GM12878 (cell line): ENCODE measurements around the gene PAPLN. TPM values are rescaled to one million over a fixed set of nuclear protein-coding genes. Genes with fewer than 3 reads are reported as not detected.

Experiments
- ATAC-seq: fragments of 200-7000 bp; cut with Tn5 transposase; 3 replicates; pipeline ENCODE4 v1.9.1; 2020; ENCODE audit warnings: mild to moderate bottlenecking, moderate library complexity
- BruUV-seq: library from RNA; stranded (reverse); fragments of 400-500 nt; replicated peaks from 2 replicates; lab custom pipeline; 2021; lab: Mats Ljungman, UMichigan
- CTCF ChIA-PET: fragments of 300-600 bp; sonication (Branson Sonifier 250); formaldehyde crosslinking; extraction: SDS; loops from one replicate; lab custom pipeline; 2021; ENCODE audit warnings: inconsistent platforms; lab: Yijun Ruan, JAX
- POLR2A ChIA-PET: fragments of 350-600 bp; formaldehyde crosslinking; extraction: SDS; loops from one replicate; lab custom pipeline; 2021; ENCODE audit warnings: inconsistent platforms; lab: Charles Lee
- RAD21 ChIA-PET: fragments of 300-600 bp; sonication (Branson Sonifier 250); formaldehyde crosslinking; loops from one replicate; lab custom pipeline; 2023; ENCODE audit warnings: antibody characterized with exemption; ENCODE audit not compliant: unreplicated experiment; lab: Charles Lee
- SMC1A ChIA-PET: fragments of 300-600 bp; sonication (Branson Sonifier 250); formaldehyde crosslinking; loops from one replicate; lab custom pipeline; 2023; ENCODE audit not compliant: unreplicated experiment, uncharacterized antibody; lab: Charles Lee
- DNase-seq: peaks from one replicate; pipeline ENCODE4 v3.0.0-alpha.2; 2011; ENCODE audit warnings: low read depth, low spot score
- FAIRE-seq: peaks from 3 replicates; lab custom pipeline; 2011; peaks lifted over from hg19 to GRCh38; lab: Jason Lieb, UNC
- H2AFZ ChIP-seq: 2 replicates; pipeline ENCODE4 v1.6.0; 2011; ENCODE audit warnings: low read depth, low read length, control low read depth; ENCODE audit not compliant: control insufficient read depth
- H3K27ac ChIP-seq: 2 replicates; pipeline ENCODE4 v1.5.1; 2011; ENCODE audit warnings: control low read depth; ENCODE audit not compliant: control insufficient read depth, insufficient read depth
- H3K27me3 ChIP-seq, 2 experiments: replicated peaks in 1 of 2; 2 replicates each; pipeline versions ENCODE4 v1.6.0 to v1.6.1; 2011; ENCODE audit warnings: low read length in 1 of 2; ENCODE audit not compliant: control insufficient read depth in 2 of 2, insufficient read depth in 2 of 2
- H3K36me3 ChIP-seq, 2 experiments: 2 replicates each; pipeline ENCODE4 v1.5.1; 2011; ENCODE audit warnings: low read length in 1 of 2; ENCODE audit not compliant: control insufficient read depth in 2 of 2, insufficient read depth in 2 of 2
- H3K4me1 ChIP-seq: 2 replicates; pipeline ENCODE4 v1.6.1; 2011; ENCODE audit warnings: mild to moderate bottlenecking, low read length, moderate library complexity, mixed read lengths; ENCODE audit not compliant: control insufficient read depth, insufficient read depth
- H3K4me2 ChIP-seq: 2 replicates; pipeline ENCODE4 v1.6.0; 2011; ENCODE audit warnings: control low read depth; ENCODE audit not compliant: control insufficient read depth, insufficient read depth
- H3K4me3 ChIP-seq: fragments of 200-600 bp; sonication (generic); 2 replicates; pipeline ENCODE4 v1.5.1; 2016
- H3K79me2 ChIP-seq: 2 replicates; pipeline ENCODE4 v1.6.0; 2011; ENCODE audit warnings: low read length; ENCODE audit not compliant: control insufficient read depth, insufficient read depth
- H3K9ac ChIP-seq: 2 replicates; pipeline ENCODE4 v1.8.0; 2011; ENCODE audit warnings: low read length, control low read depth, mixed read lengths; ENCODE audit not compliant: control insufficient read depth, insufficient read depth
- H3K9me3 ChIP-seq: replicated peaks from 3 replicates; pipeline ENCODE4 v1.5.1; 2011; ENCODE audit warnings: mild to moderate bottlenecking, low read length; ENCODE audit not compliant: control insufficient read depth, insufficient read depth
- H4K20me1 ChIP-seq: 2 replicates; pipeline ENCODE4 v1.6.0; 2011; ENCODE audit not compliant: control insufficient read depth, insufficient read depth
- SIN3A ChIP-seq: IDR thresholded peaks from 2 replicates; pipeline ENCODE4 v1.6.1; 2012; ENCODE audit warnings: low read depth, low read length, improper control_type of control experiment
- WGBS: methylation state at CpG from one replicate; pipeline ENCODE4 v1.1.6; 2016; ENCODE audit warnings: low lambda C conversion rate; ENCODE audit not compliant: insufficient replicate concordance, insufficient coverage; ENCODE audit errors: missing lambda C conversion rate; 5-methylcytosine and 5-hydroxymethylcytosine counted together
- in situ Hi-C: fragments of 300-500 bp; cut with MboI; formaldehyde crosslinking; loops from 9 replicates; pipeline ENCODE4 v1.14.3; 2018; ENCODE audit warnings: mixed read lengths
- intact Hi-C: fragments of 100-400 bp; cut with micrococcal nuclease; formaldehyde crosslinking; loops from one replicate; pipeline ENCODE4 v1.14.2; 2022; ENCODE audit not compliant: unreplicated experiment
- polyA plus RNA-seq, 11 experiments: library from polyadenylated mRNA; depleted of rRNA in 4 of 11; unstranded in 6 of 11; stranded (reverse) in 5 of 11; fragments of >200 nt; fragmentation: Nextera tagmentation in 4 of 11; fragmentation: Illumina TruSeq in 1 of 11; extraction: Ambion mirVana in 4 of 11; extraction: Trizol in 1 of 11; gene quantifications; 1 replicate in 1 of 11; 2 replicates in 10 of 11; pipeline versions ENCODE4 v1.2.1 to v1.2.3, GENCODE V29; 2011 to 2016; ENCODE audit warnings: inconsistent platforms in 2 of 11, missing spikeins in 2 of 11, low read depth in 1 of 11
- total RNA-seq, 4 experiments: library from RNA; depleted of rRNA in 3 of 4; stranded (reverse); fragments of >200 nt in 3 of 4; fragmentation: Illumina TruSeq in 1 of 4; extraction: Trizol in 1 of 4; gene quantifications; 2 replicates each; pipeline versions ENCODE4 v1.2.1 to v1.2.3, GENCODE V29; 2013 to 2021
- TF ChIP-seq, protein P1 (sequence below): fragments of 450-650 bp; formaldehyde crosslinking; IDR thresholded peaks from 2 replicates; pipeline ENCODE4 v1.4.0; 2020; ENCODE audit warnings: mild to moderate bottlenecking, moderate library complexity

PAPLN gene
- total and polyA plus RNA-seq, 10 of the 15 experiments (the other 5 are each of a cell fraction or from before 2014, with no cell fraction given): 1.8 to 19.8 (median 7.4) TPM

DNA sequence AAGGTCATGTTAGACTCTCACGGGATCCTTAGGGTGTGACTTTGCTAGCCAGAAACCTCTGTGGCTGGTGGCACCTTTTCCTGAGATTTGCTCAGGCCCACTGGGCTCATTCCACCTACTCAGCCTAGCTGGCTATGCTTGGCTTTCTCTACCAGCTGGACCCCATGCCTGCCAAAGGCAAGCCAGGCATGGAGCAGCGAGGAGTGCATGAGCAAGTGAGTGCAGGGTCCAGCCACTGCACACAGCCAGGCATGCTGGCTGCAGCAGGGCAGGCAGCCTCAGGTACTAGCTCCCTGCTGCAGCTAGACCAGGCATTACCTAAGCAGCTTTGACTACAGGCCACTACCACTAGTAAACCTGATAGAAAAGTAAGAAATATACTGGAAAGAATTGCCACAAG, 29.7 kb upstream of the PAPLN start (continued):
- TF ChIP-seq, protein P1, sequence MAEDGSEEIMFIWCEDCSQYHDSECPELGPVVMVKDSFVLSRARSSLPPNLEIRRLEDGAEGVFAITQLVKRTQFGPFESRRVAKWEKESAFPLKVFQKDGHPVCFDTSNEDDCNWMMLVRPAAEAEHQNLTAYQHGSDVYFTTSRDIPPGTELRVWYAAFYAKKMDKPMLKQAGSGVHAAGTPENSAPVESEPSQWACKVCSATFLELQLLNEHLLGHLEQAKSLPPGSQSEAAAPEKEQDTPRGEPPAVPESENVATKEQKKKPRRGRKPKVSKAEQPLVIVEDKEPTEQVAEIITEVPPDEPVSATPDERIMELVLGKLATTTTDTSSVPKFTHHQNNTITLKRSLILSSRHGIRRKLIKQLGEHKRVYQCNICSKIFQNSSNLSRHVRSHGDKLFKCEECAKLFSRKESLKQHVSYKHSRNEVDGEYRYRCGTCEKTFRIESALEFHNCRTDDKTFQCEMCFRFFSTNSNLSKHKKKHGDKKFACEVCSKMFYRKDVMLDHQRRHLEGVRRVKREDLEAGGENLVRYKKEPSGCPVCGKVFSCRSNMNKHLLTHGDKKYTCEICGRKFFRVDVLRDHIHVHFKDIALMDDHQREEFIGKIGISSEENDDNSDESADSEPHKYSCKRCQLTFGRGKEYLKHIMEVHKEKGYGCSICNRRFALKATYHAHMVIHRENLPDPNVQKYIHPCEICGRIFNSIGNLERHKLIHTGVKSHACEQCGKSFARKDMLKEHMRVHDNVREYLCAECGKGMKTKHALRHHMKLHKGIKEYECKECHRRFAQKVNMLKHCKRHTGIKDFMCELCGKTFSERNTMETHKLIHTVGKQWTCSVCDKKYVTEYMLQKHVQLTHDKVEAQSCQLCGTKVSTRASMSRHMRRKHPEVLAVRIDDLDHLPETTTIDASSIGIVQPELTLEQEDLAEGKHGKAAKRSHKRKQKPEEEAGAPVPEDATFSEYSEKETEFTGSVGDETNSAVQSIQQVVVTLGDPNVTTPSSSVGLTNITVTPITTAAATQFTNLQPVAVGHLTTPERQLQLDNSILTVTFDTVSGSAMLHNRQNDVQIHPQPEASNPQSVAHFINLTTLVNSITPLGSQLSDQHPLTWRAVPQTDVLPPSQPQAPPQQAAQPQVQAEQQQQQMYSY: no peak

DNA sequence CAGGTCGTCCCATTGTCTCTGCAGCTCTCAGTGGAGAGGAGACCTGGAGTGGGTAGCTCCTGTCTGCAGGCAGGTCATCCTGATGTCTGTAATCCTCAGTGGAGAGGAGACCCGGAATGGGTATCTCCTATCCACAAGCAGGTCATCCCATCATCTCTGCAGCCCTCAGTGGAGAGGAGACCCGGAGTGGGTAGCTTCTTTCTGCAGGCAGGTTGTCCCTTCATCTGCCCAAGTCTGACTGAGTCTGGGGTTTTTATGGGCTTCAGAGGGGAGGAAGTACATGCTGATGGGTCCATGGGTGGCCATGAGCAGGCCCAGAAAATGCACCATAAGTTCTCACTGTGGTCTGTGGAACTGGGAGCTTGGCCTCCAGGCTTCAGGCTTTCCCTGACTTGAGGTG, 28.9 kb upstream of the PAPLN start:
- POLR2A ChIA-PET: interaction anchor here (0.6 to 1.1 kb wide), 2 partner anchors 41 to 262 kb away, joined by 4 to 9 read pairs; no protein-coding TSS in a partner anchor
- no TSS peak for BruUV-seq
- no peak for ATAC-seq

More for the DNA sequence above, 28.9 kb upstream of the PAPLN start:
- H3K4me3 ChIP-seq: no peak overlapping the region
- CTCF ChIA-PET: interaction anchor here (0.9 kb wide), 1 partner anchor 424 kb away, joined by 3 read pairs; no protein-coding TSS in a partner anchor
- DNase-seq (no peak), FAIRE-seq (no peak)
- no peak overlapping the region for H3K4me2 ChIP-seq
- in situ Hi-C loops: no loop called here
- H3K9ac ChIP-seq: no peak overlapping the region
- H3K27me3 ChIP-seq: no peaks in the 10 kb centered on the region
- no peaks in the 10 kb centered on the region for H4K20me1 ChIP-seq
- 94% methylated on average over 3 of the region's 3 CpGs for WGBS
- RAD21 ChIA-PET: no interaction called here
- H3K79me2 ChIP-seq: no peaks in the 10 kb centered on the region
- no peak overlapping the region for H2AFZ ChIP-seq
- no peak overlapping the region for H3K27ac ChIP-seq
- H3K36me3 ChIP-seq: peaks cover 11 to 23% of the 10 kb centered on the region in 2 experiments
- SMC1A ChIA-PET: interaction anchor here (1.1 to 1.3 kb wide), 2 partner anchors 10 to 35 kb away, joined by 4 to 6 read pairs; no protein-coding TSS in a partner anchor
- no peak for TF ChIP-seq SIN3A
- intact Hi-C loops: no loop called here
- H3K4me1 ChIP-seq: no peaks in the 10 kb centered on the region
- H3K9me3 ChIP-seq: peaks cover 8% of the 10 kb centered on the region; the same call in 2 of the 3 replicates
